ENCODE data around the gene MYO18A.

GRCh38 chr17:29069526-29070041, 110.6 kb downstream of the MYO18A start:
- TF ChIP-seq EZH2 (IDR thresholded peaks at IDR 0.05; ENCODE audit: borderline replicate concordance, low read depth, low read length, severe bottlenecking): no peak
- TF ChIP-seq CTCF (IDR thresholded peaks at IDR 0.05; ENCODE audit: borderline replicate concordance, extremely low read depth, low read length, poor library complexity, severe bottlenecking): no peak

Data from DND-41 (cell line).